ENCODE results near the gene RAB20.
"Not testable (repeated sequence)": the region's sequence is repeated elsewhere in the genome, so short reads cannot be mapped to it uniquely, and the experiment has no call there.

Gene RAB20

DNA sequence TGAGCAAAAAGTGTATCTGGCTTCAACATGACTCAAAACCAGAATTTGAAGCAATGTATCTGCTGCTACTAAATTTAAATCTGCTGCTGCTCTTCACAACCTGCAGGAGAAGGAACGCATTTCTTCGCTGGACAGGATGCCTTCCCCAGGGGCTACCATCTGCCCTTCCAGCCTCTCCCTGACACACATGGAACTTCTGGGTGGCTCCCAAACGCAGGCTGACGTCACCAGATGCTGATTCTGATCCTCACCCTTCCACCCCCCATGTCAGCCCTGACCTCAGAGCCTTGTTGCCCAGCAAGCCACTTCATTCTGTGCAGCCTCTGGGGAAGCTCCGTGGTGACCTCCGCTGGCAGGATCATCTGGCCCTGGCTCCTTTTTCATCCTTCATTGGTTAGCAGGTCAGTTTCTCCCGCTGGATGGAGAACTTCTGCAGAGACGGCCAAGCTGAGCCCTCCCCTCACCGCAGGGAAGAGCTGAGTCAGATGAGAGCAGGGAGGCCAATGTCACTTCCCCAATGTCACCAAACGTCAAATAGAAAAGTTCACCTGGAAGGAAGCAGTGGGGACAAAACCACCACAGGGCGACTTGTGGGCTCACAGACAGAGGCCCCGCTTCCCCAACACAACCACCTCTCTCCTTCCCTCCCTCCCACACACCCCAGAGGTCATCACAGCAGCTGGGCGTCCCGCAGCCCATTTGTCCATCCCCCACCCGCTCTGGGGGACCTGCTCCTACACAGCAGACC lies 14.0 kb upstream of the RAB20 start:
- H3K27me3 ChIP-seq (ENCODE audit: control insufficient read depth in 1 of 2, insufficient read depth in 2 of 2, low read length in 2 of 2), result no peaks in the 10 kb centered on the region
- peaks cover 27 to 31% of the 10 kb centered on the region in 2 donors for H3K4me1 ChIP-seq (ENCODE audit: control insufficient read depth in 1 of 2, insufficient read depth in 2 of 2, low read length in 2 of 2)
- no peaks in the 10 kb centered on the region for H3K36me3 ChIP-seq (ENCODE audit: control insufficient read depth in 1 of 2, insufficient read depth in 2 of 2, low read length in 2 of 2)
- peak overlapping the region; percentile 7 to 15 for H3K4me3 ChIP-seq (ENCODE audit: low read depth in 1 of 2, low read length in 2 of 2)
- no peak overlapping the region for H3K9ac ChIP-seq (ENCODE audit: low read depth in 1 of 2, low read length in 2 of 2)
- no peak overlapping the region for H3K27ac ChIP-seq (ENCODE audit: low read depth, low read length)
- H3K9me3 ChIP-seq (ENCODE audit: control insufficient read depth in 1 of 2, low read length in 2 of 2), result no peaks in the 10 kb centered on the region

DNA sequence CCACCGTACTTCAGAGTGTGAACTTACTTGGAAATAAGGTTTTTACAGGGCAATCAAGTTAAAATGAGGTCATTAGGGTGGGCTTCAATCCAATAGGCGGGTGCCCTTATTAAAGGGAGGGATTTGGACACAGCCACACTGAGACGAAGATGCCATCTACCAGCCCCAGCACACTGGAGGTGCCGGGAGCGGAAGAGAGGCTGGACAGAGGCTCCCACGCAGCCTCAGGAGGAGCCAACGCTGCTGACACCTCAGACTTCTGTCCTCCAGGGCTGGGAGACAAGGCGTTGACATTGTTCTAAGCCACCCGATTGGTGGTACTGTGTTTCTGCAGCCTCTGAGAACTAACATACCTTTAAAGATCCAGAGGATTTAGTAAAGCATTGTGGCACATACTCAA lies 12.6 kb upstream of the RAB20 start:
- Histone ChIP-seq H3K27me3 (ENCODE audit: control insufficient read depth in 1 of 2, insufficient read depth in 2 of 2, low read length in 2 of 2) (no peaks in the 10 kb centered on the region), H3K4me1 (ENCODE audit: control insufficient read depth in 1 of 2, insufficient read depth in 2 of 2, low read length in 2 of 2) (peaks cover 27 to 31% of the 10 kb centered on the region in 2 donors)

DNA sequence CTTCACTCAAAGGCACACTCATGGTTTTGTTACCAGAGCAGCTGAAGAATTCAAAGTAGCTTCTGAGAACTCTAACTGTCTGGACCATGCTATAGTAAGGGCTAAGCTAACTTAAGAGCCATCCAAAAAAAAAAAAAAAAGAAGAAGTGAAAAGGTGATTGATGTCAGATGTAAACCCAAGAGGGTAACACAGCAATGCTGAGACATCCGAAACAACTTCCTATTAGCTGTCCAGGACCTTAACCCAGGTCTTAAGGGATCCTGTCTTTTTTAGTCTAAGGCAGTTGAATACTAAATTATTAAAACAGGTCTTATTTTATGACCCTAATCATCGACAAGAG lies 11.2 kb upstream of the RAB20 start:
- no peaks in the 10 kb centered on the region for H3K36me3 ChIP-seq (ENCODE audit: control insufficient read depth in 1 of 2, insufficient read depth in 2 of 2, low read length in 2 of 2)
- peaks cover 27 to 31% of the 10 kb centered on the region in 2 donors for H3K4me1 ChIP-seq (ENCODE audit: control insufficient read depth in 1 of 2, insufficient read depth in 2 of 2, low read length in 2 of 2)
- no peak overlapping the region for H3K27ac ChIP-seq (ENCODE audit: low read depth, low read length)
- no peaks in the 10 kb centered on the region for H3K9me3 ChIP-seq (ENCODE audit: control insufficient read depth in 1 of 2, low read length in 2 of 2)
- no peaks in the 10 kb centered on the region for H3K27me3 ChIP-seq (ENCODE audit: control insufficient read depth in 1 of 2, insufficient read depth in 2 of 2, low read length in 2 of 2)
- H3K9ac ChIP-seq (ENCODE audit: low read depth in 1 of 2, low read length in 2 of 2), result no peak overlapping the region
- no peak overlapping the region for H3K4me3 ChIP-seq (ENCODE audit: low read depth in 1 of 2, low read length in 2 of 2)

More for the DNA sequence above, 12.6 kb upstream of the RAB20 start:
- H3K4me3 ChIP-seq (ENCODE audit: low read depth in 1 of 2, low read length in 2 of 2), result no peak overlapping the region
- H3K9me3 ChIP-seq (ENCODE audit: control insufficient read depth in 1 of 2, low read length in 2 of 2), result no peaks in the 10 kb centered on the region
- H3K36me3 ChIP-seq (ENCODE audit: control insufficient read depth in 1 of 2, insufficient read depth in 2 of 2, low read length in 2 of 2), result no peaks in the 10 kb centered on the region
- no peak overlapping the region for H3K9ac ChIP-seq (ENCODE audit: low read depth in 1 of 2, low read length in 2 of 2)
- H3K27ac ChIP-seq (ENCODE audit: low read depth, low read length), result no peak overlapping the region

DNA sequence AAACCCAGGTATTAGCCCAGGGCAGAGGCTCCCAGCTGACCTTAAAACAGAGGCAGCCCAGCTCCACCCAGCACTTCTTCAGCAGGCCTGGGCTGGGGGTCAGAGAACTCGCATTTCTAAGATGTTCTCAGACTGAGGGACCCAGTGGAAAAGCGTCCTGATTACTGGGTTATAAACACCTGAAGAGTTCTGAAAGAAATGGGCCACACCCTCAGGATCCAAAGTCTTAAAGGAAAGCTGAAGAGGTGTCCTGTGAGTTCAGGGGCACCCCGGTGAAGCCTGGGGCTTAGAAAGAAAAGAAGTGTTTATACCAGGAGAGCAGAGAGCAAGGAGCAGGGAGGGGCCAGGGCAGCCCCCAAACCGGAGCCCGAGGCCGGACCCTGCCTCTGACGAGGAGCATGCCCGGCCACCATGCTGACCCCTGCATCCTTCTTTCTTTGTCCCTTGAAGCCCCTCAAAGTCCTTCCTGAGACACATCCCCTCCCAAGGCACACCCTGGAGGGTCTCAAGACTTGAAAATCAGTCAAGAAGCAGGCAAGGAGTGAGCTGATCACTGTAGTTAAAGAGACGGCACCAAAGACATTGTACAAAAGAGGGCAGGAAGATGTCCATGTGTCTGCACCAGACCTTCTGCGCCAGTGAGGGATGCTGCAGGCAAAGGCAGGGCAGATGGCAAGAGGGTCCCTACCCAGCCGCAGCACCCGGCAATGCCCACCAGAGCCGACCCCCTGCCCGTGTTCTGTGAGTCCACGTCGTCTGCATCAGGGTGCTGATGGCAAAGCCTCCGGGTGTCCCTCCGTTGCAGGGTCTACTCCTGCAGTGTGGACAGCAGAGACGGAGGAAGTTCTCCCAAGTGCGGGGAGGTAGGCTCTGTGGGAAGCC lies 10.6 kb upstream of the RAB20 start:
- Histone ChIP-seq H3K36me3 (ENCODE audit: control insufficient read depth in 1 of 2, insufficient read depth in 2 of 2, low read length in 2 of 2) (no peaks in the 10 kb centered on the region), H3K4me1 (ENCODE audit: control insufficient read depth in 1 of 2, insufficient read depth in 2 of 2, low read length in 2 of 2) (peaks cover 27 to 31% of the 10 kb centered on the region in 2 donors), H3K4me3 (ENCODE audit: low read depth in 1 of 2, low read length in 2 of 2) (peak overlapping the region in 1 of 2 donors; percentile 16), H3K27me3 (ENCODE audit: control insufficient read depth in 1 of 2, insufficient read depth in 2 of 2, low read length in 2 of 2) (no peaks in the 10 kb centered on the region), H3K27ac (ENCODE audit: low read depth, low read length) (no peak overlapping the region), H3K9me3 (ENCODE audit: control insufficient read depth in 1 of 2, low read length in 2 of 2) (no peaks in the 10 kb centered on the region), H3K9ac (ENCODE audit: low read depth in 1 of 2, low read length in 2 of 2) (peak overlapping the region in 1 of 2 donors; percentile 4)

DNA sequence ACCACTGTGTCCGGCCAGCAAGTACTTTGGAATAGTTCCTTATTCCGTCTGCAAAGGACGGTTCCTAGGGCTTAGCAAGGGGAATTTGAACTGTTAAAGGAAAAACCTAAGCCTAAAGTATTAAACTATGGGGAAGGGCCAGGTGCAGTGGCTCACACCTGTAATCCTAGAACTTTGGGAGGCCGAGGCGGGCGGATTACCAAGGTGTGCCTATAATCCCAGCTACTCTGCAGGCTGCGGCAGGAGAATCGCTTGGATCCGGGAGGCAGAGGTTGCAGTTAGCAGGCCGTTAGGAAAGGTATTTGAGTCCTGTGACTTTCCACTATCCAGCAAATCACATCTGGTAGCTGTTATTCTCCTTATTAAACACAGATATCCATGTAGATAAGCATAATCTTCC lies 9.4 kb upstream of the RAB20 start:
- Histone ChIP-seq H3K4me1 (ENCODE audit: control insufficient read depth in 1 of 2, insufficient read depth in 2 of 2, low read length in 2 of 2) (peaks cover 22 to 27% of the 10 kb centered on the region in 2 donors), H3K27ac (ENCODE audit: low read depth, low read length) (no peak overlapping the region), H3K9me3 (ENCODE audit: control insufficient read depth in 1 of 2, low read length in 2 of 2) (no peaks in the 10 kb centered on the region), H3K36me3 (ENCODE audit: control insufficient read depth in 1 of 2, insufficient read depth in 2 of 2, low read length in 2 of 2) (no peaks in the 10 kb centered on the region), H3K4me3 (ENCODE audit: low read depth in 1 of 2, low read length in 2 of 2) (no peak overlapping the region), H3K27me3 (ENCODE audit: control insufficient read depth in 1 of 2, insufficient read depth in 2 of 2, low read length in 2 of 2) (no peaks in the 10 kb centered on the region), H3K9ac (ENCODE audit: low read depth in 1 of 2, low read length in 2 of 2) (no peak overlapping the region)

DNA sequence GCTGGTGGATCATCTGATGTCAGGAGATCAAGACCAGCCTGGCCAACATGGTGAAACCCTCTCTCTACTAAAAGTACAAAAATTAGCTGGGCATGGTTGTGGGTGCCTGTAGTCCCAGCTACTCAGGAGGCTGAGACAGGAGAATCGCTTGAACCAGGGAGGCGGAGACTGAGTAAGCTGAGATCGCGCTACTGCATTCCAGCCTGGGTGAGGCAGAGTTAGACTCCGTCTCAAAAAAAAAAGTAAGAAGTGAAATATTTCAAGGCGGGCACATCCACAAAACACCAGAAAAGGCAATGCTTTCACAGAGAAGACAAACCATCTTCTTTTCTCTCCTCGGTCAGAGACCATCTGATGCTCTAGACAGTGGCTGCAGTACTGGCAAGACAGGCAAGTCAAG lies 8.4 kb upstream of the RAB20 start:
- not testable (repeated sequence) for H3K9me3 ChIP-seq (ENCODE audit: control insufficient read depth in 1 of 2, low read length in 2 of 2); H3K36me3 ChIP-seq (ENCODE audit: control insufficient read depth in 1 of 2, insufficient read depth in 2 of 2, low read length in 2 of 2); H3K9ac ChIP-seq (ENCODE audit: low read depth in 1 of 2, low read length in 2 of 2); H3K4me3 ChIP-seq (ENCODE audit: low read depth in 1 of 2, low read length in 2 of 2); H3K27me3 ChIP-seq (ENCODE audit: control insufficient read depth in 1 of 2, insufficient read depth in 2 of 2, low read length in 2 of 2); H3K27ac ChIP-seq (ENCODE audit: low read depth, low read length)
- H3K4me1 ChIP-seq (ENCODE audit: control insufficient read depth in 1 of 2, insufficient read depth in 2 of 2, low read length in 2 of 2), result peaks cover 20 to 21% of the 10 kb centered on the region in 2 donors

DNA sequence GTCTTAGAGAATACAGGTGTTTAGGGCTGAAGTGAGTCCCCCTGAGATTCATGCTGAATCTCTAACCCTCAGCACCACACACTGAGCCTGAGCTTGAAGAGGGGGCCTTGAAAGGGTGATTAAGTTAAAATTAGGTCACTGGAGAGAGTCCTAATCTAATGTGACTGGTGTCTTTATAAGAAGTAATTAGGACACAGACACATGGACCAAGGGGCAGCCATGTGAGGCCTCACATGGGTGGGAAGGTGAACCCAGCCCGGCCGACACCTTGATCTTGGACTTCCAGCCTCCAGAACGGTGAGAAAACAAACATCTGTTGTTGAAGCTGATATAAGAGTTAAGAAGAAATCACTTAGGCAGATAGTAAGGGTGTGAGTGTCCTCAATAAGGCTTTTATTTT lies 7.1 kb upstream of the RAB20 start:
- H3K4me3 ChIP-seq (ENCODE audit: low read depth in 1 of 2, low read length in 2 of 2), result no peak overlapping the region
- H3K27me3 ChIP-seq (ENCODE audit: control insufficient read depth in 1 of 2, insufficient read depth in 2 of 2, low read length in 2 of 2), result no peaks in the 10 kb centered on the region
- H3K4me1 ChIP-seq (ENCODE audit: control insufficient read depth in 1 of 2, insufficient read depth in 2 of 2, low read length in 2 of 2), result peaks cover 25 to 34% of the 10 kb centered on the region in 2 donors
- no peaks in the 10 kb centered on the region for H3K36me3 ChIP-seq (ENCODE audit: control insufficient read depth in 1 of 2, insufficient read depth in 2 of 2, low read length in 2 of 2)
- no peak overlapping the region for H3K27ac ChIP-seq (ENCODE audit: low read depth, low read length)
- H3K9me3 ChIP-seq (ENCODE audit: control insufficient read depth in 1 of 2, low read length in 2 of 2), result no peaks in the 10 kb centered on the region
- no peak overlapping the region for H3K9ac ChIP-seq (ENCODE audit: low read depth in 1 of 2, low read length in 2 of 2)

DNA sequence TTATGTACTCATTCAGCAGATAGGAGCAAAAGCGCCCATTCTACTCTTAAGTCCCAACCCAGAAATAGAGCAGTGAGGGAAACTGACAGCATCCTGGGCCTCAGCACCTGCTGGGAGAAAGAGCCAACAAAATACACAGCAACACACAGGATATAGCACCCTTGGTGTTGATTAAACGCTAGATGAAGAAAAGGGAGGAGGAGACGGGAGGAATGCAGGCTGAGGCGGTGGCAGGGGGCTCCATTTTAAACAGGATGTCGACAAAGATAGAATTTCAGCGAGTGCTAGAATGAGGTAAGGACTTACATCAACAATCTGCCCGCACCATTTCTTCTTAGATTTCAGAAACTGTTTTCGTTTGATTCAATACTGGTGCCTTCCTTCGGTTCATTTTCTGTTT lies 4.6 kb upstream of the RAB20 start:
- Histone ChIP-seq H3K27me3 (ENCODE audit: control insufficient read depth in 1 of 2, insufficient read depth in 2 of 2, low read length in 2 of 2) (no peaks in the 10 kb centered on the region), H3K9ac (ENCODE audit: low read depth in 1 of 2, low read length in 2 of 2) (no peak overlapping the region), H3K4me1 (ENCODE audit: control insufficient read depth in 1 of 2, insufficient read depth in 2 of 2, low read length in 2 of 2) (peaks cover 19 to 24% of the 10 kb centered on the region in 2 donors), H3K27ac (ENCODE audit: low read depth, low read length) (no peak overlapping the region), H3K36me3 (ENCODE audit: control insufficient read depth in 1 of 2, insufficient read depth in 2 of 2, low read length in 2 of 2) (no peaks in the 10 kb centered on the region), H3K9me3 (ENCODE audit: control insufficient read depth in 1 of 2, low read length in 2 of 2) (no peaks in the 10 kb centered on the region), H3K4me3 (ENCODE audit: low read depth in 1 of 2, low read length in 2 of 2) (no peak overlapping the region)

DNA sequence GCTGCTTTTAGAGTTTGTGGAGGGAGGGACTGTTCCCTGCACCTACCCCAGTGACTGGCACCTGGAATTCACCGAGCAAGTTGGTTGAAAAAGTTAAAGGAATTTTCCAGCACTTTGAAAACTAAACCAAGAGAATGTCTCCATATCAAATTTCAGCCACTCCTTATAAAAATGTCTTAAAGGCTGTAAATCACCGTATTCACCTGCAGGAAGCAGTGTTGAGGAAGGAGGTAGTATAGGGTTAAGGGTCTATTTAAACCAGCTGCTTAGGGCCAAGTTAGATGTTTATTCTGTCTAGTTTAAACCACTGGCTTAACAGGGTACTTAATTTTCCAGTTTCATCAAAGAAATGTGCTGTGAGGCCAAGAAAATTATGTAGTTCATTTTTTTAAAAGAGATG lies 3.8 kb upstream of the RAB20 start:
- no peaks in the 10 kb centered on the region for H3K9me3 ChIP-seq (ENCODE audit: control insufficient read depth in 1 of 2, low read length in 2 of 2)
- no peaks in the 10 kb centered on the region for H3K27me3 ChIP-seq (ENCODE audit: control insufficient read depth in 1 of 2, insufficient read depth in 2 of 2, low read length in 2 of 2)

DNA sequence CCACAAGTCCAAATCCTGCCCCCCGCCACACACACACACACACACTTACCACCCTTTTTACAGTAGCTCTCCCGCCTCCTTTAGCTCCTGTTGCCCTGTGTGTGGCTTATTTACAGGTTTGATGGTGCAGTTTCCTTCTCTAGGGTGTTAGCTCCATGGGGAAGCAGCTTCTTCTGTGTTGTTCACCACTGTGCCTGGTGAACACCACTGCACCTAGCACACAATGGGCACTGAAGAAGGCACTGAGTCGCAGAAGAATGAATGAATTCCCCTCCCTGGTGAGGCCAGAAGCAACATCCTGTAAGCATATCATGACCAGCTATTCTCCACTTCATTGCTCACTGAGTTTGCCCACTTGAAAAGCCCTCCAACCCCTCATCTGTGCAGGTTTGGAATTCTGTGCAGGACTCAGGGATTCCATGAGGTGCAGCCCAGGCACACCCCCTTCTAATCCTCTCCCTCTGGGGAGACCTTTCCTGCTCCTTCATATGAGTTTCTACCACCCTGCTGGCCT lies 3.0 kb upstream of the RAB20 start:
- no peaks in the 10 kb centered on the region for H3K9me3 ChIP-seq (ENCODE audit: control insufficient read depth in 1 of 2, low read length in 2 of 2)
- H3K27me3 ChIP-seq (ENCODE audit: control insufficient read depth in 1 of 2, insufficient read depth in 2 of 2, low read length in 2 of 2), result no peaks in the 10 kb centered on the region
- H3K36me3 ChIP-seq (ENCODE audit: control insufficient read depth in 1 of 2, insufficient read depth in 2 of 2, low read length in 2 of 2), result no peaks in the 10 kb centered on the region
- peak overlapping the region; percentile 86 to 87 for H3K4me3 ChIP-seq (ENCODE audit: low read depth in 1 of 2, low read length in 2 of 2)
- H3K27ac ChIP-seq (ENCODE audit: low read depth, low read length), result no peak overlapping the region
- peak overlapping the region in 1 of 2 donors; percentile 24 for H3K9ac ChIP-seq (ENCODE audit: low read depth in 1 of 2, low read length in 2 of 2)
- peaks cover 19 to 26% of the 10 kb centered on the region in 2 donors for H3K4me1 ChIP-seq (ENCODE audit: control insufficient read depth in 1 of 2, insufficient read depth in 2 of 2, low read length in 2 of 2)

More for the DNA sequence above, 3.8 kb upstream of the RAB20 start:
- Histone ChIP-seq H3K36me3 (ENCODE audit: control insufficient read depth in 1 of 2, insufficient read depth in 2 of 2, low read length in 2 of 2) (no peaks in the 10 kb centered on the region), H3K9ac (ENCODE audit: low read depth in 1 of 2, low read length in 2 of 2) (peak overlapping the region in 1 of 2 donors; percentile 2), H3K27ac (ENCODE audit: low read depth, low read length) (no peak overlapping the region), H3K4me3 (ENCODE audit: low read depth in 1 of 2, low read length in 2 of 2) (no peak overlapping the region), H3K4me1 (ENCODE audit: control insufficient read depth in 1 of 2, insufficient read depth in 2 of 2, low read length in 2 of 2) (peaks cover 19 to 20% of the 10 kb centered on the region in 2 donors)
